Measurements from ENCODE around the gene CBX4.
A peak's percentile ranks its signal among the peaks of the same experiment; 100 is the strongest.

Gene CBX4

DNA sequence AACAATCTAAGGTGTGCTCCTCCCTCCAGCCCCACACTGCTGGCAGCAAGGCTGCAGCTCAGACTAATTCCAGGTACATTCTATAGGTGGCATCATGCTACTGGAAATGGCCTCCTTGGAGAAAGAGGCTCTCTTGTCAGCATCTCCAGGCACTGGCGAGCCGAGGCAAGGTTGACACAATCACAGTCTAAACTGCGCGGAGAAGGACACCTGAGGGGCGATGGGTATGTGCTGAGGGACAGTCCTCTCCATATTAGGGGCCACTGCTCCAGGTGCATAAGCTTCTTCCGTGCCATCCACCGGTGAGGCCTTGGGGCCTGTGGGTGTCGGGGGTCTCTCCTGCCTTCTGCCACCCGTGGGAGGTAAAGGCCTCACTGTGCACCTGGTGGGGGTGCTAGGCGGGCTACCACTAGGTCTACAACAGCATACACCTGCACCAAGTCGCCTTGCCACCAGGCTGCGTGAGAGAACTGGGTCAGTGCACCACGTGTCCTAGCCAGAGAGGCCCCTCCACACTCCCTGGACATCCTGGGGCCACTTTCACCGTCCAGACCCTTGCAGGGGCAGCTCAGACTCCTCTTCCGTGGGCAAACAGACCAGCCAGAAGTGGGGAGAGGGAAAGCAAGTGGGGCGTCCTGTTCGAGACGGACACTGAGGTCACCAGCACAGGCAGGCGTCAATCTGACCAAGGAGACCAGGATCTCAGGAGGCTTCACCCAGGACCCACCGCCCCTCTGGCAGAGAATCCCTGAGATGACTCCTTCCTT lies 30.3 kb downstream of the CBX4 start:
- no peak for TF ChIP-seq ZFX (IDR thresholded peaks at IDR 0.05)
- TF ChIP-seq, protein P1, sequence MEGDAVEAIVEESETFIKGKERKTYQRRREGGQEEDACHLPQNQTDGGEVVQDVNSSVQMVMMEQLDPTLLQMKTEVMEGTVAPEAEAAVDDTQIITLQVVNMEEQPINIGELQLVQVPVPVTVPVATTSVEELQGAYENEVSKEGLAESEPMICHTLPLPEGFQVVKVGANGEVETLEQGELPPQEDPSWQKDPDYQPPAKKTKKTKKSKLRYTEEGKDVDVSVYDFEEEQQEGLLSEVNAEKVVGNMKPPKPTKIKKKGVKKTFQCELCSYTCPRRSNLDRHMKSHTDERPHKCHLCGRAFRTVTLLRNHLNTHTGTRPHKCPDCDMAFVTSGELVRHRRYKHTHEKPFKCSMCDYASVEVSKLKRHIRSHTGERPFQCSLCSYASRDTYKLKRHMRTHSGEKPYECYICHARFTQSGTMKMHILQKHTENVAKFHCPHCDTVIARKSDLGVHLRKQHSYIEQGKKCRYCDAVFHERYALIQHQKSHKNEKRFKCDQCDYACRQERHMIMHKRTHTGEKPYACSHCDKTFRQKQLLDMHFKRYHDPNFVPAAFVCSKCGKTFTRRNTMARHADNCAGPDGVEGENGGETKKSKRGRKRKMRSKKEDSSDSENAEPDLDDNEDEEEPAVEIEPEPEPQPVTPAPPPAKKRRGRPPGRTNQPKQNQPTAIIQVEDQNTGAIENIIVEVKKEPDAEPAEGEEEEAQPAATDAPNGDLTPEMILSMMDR (conservative IDR thresholded peaks at IDR 0.05) = peak; percentile 78
- peak overlapping the region; percentile 49 for H3K27ac ChIP-seq

DNA sequence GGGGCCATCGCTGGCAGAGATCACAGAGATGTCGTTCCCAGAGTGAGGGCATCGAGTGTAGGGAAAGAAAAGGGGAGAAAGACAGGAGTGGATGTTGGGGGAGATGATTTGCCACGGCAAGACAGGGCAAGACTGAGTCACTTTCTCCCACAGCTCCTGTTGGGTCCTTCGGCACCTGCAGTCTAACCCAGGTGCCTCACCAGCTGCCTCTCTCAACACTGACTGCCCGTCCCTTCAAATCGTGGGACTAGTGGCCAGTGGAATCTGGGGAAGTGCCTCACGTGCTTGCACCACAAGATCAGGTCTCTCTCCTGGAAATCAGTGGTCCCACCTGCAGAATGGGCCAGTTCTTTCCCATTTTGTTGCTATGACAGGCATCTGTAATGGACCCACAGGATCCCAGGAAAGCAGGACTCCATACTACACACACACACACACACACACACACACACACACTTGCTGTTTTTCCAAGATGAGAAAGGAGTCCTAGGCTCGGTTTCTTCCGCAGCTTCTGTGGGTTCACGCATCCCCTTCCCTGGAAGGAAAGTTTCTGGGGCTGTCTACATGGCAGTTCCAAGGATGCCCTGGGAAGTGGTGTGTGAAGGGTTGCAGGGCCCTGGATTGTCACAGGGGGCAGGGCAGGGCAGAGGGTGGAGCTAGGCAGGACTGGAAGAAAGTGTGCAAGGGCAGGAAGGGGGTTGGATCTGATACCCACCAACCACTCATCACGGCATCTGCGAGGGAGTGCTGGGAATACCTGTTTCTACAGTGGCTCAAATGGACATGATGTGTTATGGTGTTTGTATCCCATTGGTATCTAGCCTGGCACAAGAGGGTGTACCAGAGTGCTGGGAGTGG lies 32.1 kb downstream of the CBX4 start:
- TF ChIP-seq, protein P1 (conservative IDR thresholded peaks at IDR 0.05) = no peak
- no peak for TF ChIP-seq ZFX (IDR thresholded peaks at IDR 0.05)
- no peak overlapping the region for H3K27ac ChIP-seq

DNA sequence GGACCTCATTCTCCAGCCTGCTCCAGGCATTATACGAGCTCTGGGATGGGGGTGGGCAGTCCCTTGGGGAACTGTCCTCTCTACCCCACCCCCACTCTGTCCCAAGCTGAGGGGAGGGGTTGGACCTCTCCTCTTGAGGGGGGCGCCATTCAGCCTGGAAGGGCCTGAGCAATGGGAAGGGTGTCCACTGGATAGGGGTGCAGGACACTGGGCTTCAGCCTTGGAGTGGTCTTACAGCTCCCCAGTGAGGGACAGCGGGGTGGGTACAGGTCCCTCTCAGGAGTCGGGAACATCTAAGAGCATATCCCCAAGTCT lies 32.8 kb downstream of the CBX4 start:
- no peak overlapping the region for H3K27ac ChIP-seq
- TF ChIP-seq, protein P1 (conservative IDR thresholded peaks at IDR 0.05) = no peak
- no peak for TF ChIP-seq ZFX (IDR thresholded peaks at IDR 0.05)

DNA sequence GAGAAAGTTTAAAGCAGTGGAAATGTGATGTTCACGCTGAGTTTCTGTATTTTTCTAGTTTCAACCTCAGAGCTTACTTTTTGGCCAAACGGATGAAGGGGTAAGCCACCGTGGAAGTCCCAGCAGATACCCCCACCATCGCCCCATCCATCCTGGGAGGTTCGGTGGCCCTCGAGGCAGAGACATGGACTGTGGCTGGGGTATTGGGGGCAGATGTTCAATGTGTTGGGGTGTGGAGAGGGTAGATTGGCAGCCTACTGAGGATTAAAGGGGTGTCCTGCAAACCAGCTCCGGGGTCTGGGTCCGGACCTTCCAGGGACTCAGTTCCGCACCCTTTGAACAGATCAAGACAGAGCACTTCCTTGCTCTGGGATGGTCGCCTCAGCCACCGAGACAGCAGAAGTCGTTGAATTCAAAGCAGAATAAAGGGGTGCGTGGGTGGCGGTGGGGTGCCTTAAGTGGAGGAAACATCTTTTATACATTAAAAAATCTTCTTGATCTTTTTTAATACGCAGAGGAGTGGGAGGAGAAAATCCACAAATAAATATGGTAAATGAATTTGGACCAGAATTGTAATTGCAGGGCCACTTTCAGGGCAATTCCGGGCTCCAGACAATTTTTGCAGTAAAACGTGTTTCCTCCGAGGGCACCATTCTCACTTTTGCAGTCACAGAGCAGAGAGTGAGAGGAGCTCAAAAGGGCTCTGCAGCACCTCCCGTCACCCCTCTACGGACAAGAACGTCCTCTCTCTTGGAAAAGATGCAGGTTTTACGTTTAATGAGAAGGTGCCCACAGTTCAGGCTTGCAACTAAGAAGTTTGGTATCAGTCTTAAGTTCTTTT lies 34.2 kb downstream of the CBX4 start:
- no peak for TF ChIP-seq ZFX (IDR thresholded peaks at IDR 0.05)
- TF ChIP-seq, protein P1 (conservative IDR thresholded peaks at IDR 0.05) = no peak
- H3K27ac ChIP-seq = peak overlapping the region; percentile 69

DNA sequence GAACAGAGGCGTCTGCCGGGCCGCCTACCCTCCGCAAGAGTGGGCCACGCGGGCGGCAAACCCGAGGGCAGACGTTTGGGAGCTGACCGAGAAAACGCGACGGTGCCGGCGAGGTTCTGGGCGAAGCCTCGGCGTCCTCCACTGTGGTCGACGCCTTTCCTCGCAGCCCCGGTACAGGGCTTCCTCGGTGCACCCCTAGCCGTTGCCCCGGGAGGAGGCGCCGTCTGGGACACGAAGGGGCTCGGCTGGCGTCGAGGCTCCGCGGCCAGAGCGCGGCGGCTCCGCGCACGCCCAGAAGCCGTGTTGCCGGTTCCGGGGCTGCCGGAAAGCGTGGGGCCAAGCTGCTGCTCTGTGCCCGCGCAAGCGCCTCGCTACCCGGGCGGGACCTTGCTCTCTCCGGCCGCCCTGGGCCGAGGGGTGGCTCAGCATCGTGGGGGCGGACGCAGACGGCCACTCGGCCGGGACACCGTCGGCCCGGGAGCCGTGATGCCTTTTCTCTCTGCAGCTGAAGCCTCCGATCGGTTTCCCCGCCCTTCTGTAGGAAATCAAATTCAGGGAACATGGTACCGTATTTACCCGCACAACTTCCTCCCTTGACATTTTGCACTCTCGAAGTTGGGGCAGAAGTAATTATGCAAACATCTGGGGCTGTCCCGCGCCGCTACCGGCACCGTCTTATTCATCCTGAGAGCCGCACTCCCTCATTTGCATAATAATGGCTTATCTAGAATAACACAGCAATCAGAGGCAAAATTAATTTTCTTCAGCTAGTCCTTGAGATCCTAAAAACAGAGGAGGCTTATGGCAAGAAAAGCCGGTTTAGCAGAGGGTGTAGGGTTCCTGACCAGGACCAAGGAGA lies 35.0 kb downstream of the CBX4 start:
- 0 out of 2 replicates have a peak, but pooled peaks have one; percentile 14 for TF ChIP-seq ZFX (IDR thresholded peaks at IDR 0.05)
- TF ChIP-seq, protein P1 (conservative IDR thresholded peaks at IDR 0.05) = no peak
- peak overlapping the region; percentile 69 for H3K27ac ChIP-seq

DNA sequence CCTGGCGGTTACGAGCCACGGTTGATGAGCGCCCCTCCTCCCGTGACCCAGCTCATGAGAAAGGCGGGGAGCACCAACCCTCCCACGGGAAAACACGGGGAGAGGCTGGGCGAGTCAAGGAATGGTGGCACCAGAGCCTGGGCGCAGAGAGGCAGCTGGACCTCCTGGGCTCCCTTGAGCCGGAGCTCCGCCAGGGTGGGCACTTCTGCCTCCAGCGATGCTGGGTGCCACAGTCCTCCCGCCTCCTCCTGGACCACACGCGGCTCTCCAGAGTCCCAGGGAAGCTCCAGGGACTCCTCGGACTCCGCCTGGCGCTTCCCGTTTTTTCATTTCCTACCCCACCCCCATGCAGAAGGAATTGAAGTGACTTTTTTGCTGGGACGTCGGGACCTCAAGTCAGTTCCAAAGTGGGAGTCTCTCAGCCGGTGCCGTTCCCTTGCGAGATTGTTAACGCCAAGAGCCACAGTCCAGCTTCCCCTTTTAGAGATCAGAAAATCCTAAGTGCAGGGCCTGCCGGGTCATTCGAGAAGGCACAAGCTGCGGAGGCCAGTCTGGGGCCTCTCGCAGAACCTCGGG lies 35.7 kb downstream of the CBX4 start:
- TF ChIP-seq, protein P1 (conservative IDR thresholded peaks at IDR 0.05) = no peak
- TF ChIP-seq ZFX (IDR thresholded peaks at IDR 0.05) = no peak
- H3K27ac ChIP-seq = peak overlapping the region; percentile 69

Measured in C4-2B (cell line).